HG03575 (cell line): Measurements from ENCODE around the gene APCDD1.

Experiments used
- ATAC-seq: cut with Tn5 transposase; IDR thresholded peaks from one replicate; pipeline ENCODE4 v1.9.1; 2021; ENCODE audit not compliant: unreplicated experiment, insufficient number of reproducible peaks, low FRiP score; ENCODE audit errors: extremely low read depth

Gene APCDD1

DNA sequence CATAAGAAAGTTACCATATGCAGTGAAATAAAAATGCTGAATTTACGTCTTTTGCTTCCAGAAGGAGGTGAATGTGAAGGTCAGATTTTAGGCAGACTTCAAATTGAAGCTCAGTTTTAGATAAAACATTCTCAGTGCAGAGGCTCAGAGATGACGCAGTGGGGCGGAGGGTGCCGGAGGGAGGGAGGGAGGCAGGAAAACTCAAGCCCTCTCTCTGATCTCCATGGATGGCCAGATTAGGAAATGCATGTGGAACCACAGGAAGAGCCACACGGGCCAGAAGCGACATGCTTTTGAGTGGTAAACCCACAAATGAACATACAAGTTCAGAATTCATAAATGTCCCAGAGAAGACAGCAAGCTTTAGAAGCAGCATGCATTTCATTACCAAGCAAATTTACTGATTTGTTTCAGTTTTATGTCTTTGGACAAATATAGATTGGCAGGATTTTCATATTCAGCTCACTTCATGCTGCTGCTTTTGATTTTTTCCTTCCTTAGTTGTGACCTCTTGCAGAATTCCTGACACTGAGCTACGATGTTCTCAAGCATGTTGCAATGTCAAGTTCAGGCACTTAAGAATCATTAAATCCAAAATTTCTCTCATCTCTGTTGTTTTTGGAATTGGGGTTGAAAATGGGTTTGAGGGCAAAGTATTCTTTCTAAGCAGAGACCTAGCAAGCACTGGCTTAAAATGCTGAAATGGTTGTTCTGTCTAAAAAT, 29.7 kb upstream of the APCDD1 start:
- no peak for ATAC-seq

DNA sequence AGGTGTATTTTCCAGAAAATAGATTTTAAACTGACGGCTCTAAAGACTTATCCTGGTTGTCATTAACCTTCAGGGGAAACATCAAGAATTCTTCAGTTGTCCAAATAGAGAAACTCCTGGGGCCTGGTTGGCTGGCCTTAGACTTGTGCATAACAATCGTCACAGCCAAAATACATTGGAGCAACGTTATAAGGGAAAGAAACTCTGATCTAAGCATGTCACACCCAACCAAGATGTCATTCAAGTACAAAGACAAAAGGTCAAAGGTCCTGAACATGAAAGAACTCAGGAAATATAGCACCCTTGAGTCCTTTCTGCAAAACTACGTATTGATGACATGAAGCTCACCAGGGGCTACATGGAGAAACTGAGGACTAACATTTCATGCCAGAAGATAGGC, 23.8 kb upstream of the APCDD1 start:
- no peak for ATAC-seq

GRCh38 chr18:10431680-10432079, 22.8 kb upstream of the APCDD1 start:
- no peak for ATAC-seq

GRCh38 chr18:10432781-10433180, 21.7 kb upstream of the APCDD1 start:
- ATAC-seq, result no peak

GRCh38 chr18:10436160-10436559, 18.3 kb upstream of the APCDD1 start:
- ATAC-seq, result no peak

DNA sequence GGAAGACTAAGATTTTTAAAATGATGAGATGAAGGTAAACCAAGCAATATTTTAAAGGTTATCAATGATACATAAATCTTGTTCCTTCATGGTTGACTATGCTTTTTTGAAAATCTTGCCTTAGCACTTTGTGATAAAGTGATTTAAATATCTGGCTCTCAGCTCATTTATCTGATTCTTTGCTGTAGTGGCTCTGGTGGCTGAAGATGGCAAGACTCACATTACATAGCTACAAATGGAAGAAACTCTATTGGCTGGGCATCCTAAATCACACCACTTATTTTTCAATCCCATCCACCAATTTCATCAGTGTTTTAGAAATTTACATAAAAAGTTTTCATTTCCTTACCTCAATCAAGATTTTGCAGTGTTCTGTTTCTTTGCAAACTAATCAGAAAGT, 16.6 kb upstream of the APCDD1 start:
- no peak for ATAC-seq

- no peak for ATAC-seq
Measured at GRCh38 chr18:10439898-10440297, 14.5 kb upstream of the APCDD1 start.

- no peak for ATAC-seq
Measured at GRCh38 chr18:10440884-10441283, 13.6 kb upstream of the APCDD1 start.

DNA sequence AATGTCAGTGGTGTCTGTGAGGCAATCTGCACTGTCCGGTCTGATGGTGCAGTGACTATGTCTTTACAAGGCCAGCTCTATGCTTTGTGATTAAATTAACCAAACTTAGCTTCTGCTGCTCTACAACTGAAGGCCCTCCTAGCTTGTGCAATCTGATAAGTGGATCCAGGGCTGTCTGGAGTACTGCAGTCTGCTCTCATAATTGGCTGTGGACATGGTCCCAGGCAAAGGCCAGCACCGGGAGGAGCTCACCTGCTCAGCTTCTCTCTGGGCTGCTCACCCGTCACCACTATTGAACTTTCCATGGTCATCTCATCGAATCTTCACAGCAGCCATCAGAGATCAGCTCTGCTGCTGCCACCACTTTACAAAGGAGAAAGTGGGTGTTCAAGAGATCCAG, 13.0 kb upstream of the APCDD1 start:
- no peak for ATAC-seq

- no peak for ATAC-seq
Measured at GRCh38 chr18:10442551-10442971, 11.9 kb upstream of the APCDD1 start.

- no peak for ATAC-seq
Measured at GRCh38 chr18:10443001-10443400, 11.4 kb upstream of the APCDD1 start.

- no peak for ATAC-seq
Measured at GRCh38 chr18:10444314-10445006, 10.0 kb upstream of the APCDD1 start.

- no peak for ATAC-seq
Measured at GRCh38 chr18:10449396-10449795, 5.0 kb upstream of the APCDD1 start.

DNA sequence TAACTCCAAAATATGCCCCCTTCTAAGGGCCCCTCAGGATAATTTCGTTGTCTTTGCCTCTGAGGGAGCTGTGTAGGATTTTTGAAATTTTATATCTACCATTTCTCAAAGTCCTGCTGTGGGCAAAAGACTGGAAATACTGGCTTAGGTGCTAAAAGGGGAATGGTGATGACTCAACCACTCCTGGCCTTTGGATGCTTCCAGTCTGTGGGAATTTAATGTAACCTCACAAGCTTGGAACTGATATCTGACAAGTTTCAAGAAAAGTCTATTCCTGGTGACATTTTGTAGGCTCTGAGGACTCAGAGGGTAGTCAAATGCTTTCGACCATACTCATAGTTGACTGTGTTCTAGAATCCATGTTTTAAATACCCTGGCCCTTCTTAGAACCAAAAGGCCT, 3.4 kb upstream of the APCDD1 start:
- no peak for ATAC-seq

DNA sequence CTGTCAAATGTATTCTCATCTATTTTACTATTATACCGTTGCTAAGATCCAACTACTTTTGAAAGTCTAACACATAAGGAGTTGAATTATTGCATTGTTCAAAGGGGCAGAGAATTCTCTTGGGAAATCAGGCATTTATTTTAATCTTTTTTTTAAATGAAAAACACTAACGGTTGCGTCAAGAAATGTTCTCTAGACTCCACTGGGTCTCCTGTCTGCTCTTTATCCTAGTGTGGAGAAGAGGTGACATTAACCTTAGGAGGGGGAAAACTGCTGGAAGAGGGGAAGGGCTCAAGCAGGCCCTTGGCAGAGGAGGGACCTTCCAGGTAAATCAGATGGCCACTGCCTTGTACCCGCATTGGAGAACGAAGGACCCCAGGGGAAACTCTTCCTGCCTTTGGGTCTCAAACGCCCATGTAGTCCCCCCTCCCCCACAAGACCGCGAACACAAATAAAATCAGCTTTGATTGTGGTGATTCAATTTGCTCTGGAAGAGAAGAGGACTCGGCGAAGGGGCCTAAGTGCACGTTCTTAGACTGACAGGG, 1.1 kb upstream of the APCDD1 start:
- no peak for ATAC-seq

DNA sequence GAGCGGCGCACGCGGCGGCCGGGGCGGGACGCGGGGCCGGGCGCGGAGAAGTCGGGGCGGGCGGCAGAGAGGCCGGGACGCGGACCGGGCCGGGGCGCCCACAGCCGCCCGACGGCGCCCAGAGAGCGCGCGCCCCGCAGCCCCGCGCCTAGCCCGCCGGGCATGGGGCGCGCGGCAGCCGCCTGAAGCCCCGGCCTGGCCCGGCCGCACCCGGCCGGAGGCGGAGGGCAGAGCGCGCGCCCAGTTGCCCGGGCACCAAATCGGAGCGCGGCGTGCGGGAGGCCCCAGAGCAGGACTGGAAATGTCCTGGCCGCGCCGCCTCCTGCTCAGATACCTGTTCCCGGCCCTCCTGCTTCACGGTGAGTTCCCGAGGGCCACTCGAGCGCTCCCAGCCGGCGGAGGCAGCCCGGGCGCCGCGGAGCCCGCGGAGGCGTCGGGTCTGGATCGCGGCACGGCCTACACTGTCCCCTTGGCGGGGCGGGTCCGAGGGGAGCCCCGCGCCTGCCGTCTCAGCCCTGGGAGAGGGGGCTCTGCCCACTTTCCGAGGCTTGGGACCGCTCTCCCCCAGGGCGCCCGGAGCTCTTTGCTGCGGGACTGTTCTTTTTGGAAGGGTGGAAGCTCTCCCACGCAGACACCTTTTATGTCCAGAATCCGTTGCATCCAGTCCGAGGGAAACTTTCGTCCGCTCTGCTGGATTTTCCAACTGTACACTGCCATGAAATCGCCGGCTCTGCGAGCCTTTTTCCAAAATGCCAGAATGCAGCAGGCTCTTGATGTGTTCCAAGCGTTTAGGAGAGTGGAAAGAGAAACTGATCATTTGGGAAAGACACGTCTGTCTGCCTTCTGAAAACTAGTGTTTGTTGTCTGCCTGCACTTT, 484 bp downstream of the APCDD1 start:
- ATAC-seq, result no peak

DNA sequence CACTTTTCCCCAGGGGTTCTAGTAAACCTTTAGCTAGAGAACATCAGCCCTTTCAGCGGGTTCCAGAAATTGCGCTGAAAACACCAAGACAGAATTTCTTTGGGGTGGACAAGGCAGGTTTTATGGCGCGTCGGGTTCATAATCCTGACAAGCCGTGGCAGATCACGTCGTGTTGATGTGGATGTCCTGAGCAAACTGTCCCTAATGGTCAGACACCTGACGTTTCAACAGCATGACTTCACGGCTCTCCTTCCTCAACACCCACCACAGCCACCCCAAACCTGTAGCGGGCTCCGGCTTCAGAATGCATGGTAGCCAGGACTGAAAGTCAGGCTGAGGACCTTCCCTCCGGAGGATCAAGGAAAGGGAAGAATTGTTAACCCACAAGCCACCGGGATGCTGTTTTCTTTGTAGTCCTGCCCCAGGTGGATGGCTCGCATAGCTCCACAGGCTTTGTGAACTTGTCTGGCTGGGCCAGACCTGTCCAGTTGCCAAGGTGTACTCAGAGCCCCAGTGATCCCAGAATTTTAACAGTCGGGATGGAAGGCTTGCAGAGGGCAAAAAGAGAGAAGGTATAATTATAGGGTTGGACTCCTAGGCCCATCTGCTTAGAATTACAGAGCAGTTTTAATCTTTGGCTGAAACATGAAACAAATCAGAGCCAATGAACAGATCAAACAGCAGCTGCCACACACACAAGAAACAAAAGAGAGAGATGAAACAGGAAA, 1.5 kb downstream of the APCDD1 start:
- no peak for ATAC-seq

DNA sequence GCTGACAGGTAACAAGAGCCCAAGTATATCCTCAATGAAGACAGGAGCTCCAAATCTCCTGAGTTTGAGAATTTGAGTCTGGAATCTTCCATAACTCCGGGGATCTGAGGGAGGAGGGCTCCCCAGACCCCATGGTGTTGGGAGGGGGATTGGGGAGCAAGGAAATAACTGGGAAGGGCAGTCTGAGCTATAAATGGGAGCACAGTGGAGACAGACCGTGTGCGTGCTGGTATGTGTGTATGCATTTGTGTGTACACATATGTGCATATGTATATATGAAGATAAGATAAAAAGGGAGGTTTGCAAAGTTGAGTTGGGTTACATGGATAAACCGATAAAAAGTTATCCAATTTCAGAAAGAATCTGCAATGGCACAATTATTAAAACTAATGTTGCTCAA, 2.3 kb downstream of the APCDD1 start:
- no peak for ATAC-seq

GRCh38 chr18:10457128-10457527, 2.7 kb downstream of the APCDD1 start:
- no peak for ATAC-seq
